ENCODE data around the gene TTC29.
A peak's percentile ranks its signal among the peaks of the same experiment; 100 is the strongest.

TTC29 gene

DNA sequence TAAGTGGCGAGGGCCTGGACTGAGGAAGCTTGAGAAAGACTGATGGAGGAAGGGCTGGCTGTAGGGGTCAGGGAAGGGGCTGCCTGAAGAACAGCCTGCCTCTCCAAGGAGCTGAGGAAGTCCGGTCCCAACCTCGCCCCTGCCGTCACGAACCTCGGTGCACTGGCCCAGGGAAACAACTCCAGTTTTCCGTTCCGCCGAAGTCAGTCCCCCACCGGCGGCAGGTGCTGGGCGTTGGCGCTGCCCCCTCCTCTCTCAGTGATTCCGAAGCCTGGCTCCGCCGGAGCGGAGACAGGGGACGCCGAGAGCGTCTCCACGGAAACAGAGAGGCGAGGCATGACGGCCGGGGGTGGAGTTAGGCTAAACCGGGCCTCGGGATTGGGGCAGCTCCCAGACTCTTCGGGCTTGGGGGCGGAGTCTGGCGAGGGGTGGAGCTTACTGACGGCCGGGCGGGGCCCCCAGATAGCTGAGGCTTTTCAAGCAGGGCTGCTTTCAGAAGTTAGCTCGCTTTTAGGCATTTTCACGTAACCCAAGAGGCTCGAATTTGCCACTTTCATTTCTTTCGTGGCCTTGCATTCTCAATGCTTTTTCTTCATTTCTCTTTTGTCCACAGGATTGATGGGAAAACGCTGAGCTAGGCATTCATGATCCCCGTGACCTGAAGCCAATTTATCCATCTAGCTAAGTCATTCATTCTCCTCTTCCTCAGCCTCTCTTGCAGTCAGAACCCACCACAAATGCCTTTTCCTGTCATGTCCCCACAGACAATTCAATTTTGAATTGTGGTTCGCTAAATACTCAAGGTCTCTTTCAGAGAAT is at the start of gene TTC29:
Gene TTC29 (minus strand): TSS at position 309 of the 819 bp plus-strand sequence. CDS start 5,969 bp downstream, outside the sequence.
- DNase-seq, result peak; percentile 91

DNA sequence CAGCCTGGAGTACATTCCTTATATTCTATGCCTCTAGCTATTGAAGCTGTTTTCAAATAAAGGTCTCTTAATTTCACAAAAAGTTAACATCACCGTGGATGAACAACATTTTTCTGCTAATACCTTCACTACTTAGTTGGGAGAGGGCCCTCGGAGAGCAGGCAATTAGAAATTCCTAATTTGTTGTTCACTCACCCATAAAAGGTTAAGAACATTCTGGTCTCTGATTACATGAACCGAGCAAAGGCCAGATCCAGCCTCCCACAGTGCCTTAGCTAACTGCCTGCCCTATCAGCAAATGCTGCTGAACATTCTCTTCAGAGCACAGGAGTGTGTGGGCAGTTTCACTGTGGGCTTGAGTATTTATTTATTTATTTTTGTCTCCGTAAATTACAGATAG is 36.0 kb upstream of the TTC29 start:
- DNase-seq, result no peak

- DNase-seq, result peak; percentile 28
Measured at GRCh38 chr4:146978641-146979040, 33.0 kb upstream of the TTC29 start.

- no peak for DNase-seq
Measured at GRCh38 chr4:146976145-146976544, 30.5 kb upstream of the TTC29 start.

GRCh38 chr4:146975527-146975926 is 29.9 kb upstream of the TTC29 start:
- DNase-seq, result peak; percentile 43

- DNase-seq, result no peak
Measured at GRCh38 chr4:146975036-146975435, 29.4 kb upstream of the TTC29 start.

GRCh38 chr4:146972036-146972435 is 26.4 kb upstream of the TTC29 start:
- DNase-seq, result no peak

- DNase-seq, result no peak
Measured at GRCh38 chr4:146969126-146969525, 23.5 kb upstream of the TTC29 start.

DNA sequence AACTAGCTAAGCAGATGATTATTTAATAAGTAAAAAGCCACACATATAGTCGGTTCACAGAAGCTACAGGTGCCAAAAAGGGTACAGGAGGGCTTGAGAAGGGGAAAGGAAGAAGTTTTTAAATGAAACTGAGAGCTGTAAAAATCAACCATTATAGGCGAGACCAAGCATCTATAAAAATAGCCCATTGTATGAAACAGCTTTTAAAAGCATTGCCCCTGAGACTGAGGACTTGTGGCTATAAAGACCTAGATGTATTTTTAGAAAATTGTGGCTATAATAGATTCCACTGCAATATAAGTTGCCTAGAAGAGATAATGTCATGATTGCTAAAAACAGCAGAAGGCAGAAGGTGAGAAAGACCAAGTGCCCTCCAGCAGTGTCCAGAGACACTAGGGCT is 15.0 kb upstream of the TTC29 start:
- no peak for DNase-seq

DNA sequence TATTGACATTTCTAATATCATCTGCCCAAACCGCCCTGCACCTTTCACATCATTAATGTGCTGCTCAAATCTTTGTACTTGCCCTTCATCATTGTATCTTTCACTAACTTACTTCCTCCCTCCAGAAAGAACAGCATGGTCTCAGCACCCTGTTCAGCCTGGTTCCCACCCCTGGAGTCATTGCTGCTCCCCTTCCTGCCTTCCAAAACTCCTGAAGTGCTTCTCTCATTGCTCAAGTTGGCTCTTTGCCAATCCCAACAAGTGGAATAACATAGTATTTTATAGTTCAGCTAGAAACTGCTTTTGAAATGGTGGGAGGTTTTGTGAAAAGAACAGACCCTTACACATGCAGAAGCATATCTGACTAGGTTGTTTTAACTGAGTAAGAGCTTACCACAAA is 14.0 kb upstream of the TTC29 start:
- no peak for DNase-seq

DNA sequence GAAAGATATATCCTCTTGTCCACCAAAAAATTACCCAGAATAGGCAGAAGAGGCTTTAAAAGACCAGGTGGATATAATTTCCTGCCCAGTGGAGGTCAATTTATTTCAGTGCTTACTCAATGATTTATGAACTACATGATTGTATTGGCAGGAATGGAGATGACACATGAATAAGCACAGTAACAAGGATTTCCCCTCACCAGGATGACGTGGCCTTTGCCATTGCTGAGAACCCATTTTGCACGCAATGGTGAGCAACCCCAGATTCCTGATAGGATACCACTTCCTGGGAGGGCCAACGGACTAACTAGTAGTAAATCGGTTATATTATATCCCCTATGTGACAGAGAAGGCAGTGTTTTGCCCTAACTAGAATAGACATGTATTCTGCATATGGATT is 11.6 kb upstream of the TTC29 start:
- no peak for DNase-seq

- no peak for DNase-seq
Measured at GRCh38 chr4:146952896-146953295, 7.2 kb upstream of the TTC29 start.

DNA sequence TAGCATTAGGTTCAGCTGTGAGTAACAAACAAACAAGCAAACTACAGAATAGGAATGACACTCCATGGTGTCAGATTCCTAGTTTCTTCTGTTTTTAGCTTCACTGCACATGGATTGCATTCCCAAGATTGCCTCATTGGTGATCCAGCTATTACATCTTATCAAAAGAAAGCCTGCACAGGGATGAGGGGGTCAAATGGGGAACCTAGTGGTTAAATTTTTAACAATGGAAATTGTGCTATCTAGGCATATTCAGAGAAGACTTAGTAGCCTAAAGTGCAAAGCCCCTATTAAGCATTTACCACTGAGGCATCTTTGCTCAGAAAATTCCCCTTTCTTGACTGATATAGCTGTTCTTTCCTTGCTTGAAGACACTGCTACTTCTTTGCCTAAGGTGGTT is 3.9 kb upstream of the TTC29 start:
- no peak for DNase-seq

DNA sequence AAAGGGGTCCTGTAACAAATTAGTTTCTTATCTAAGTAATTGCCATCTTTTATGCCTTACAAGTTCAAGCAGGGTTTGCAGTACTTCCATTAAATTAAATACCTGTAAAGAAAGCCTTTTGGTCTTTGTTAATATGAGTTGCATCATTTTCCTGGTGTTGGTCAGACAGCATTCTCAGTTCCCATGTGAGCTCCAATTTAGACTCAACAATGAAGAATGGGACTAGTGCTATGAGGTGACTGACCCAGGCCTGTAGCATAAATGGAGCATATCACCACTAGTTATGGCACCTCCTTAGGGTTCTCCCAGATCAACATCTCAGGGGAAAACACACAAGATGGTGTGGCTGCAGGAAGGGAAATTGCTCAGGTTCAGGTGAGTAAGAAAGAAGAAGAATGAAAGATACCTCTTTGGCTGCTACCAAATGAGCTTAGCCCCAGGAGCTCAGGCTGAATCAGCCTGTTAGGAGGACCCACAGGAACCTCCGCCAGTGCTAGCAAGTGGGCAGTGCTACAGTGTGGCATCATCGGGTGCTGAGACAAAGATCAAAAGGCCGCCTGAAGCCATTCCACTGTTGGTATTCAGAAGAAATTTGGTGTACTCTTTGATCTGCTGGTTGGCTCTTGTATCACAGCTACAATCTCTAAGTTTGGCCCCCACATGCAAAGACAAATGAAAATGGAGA is 1.8 kb downstream of the TTC29 start:
- no peak for DNase-seq

GRCh38 chr4:146932116-146932515 is 13.5 kb downstream of the TTC29 start:
- DNase-seq, result no peak

GRCh38 chr4:146930673-146931072 is 15.0 kb downstream of the TTC29 start:
- DNase-seq, result no peak

- DNase-seq, result no peak
Measured at GRCh38 chr4:146927695-146928094, 18.0 kb downstream of the TTC29 start.

GRCh38 chr4:146916479-146917076 is 29.1 kb downstream of the TTC29 start:
- DNase-seq, result peak; percentile 55

DNA sequence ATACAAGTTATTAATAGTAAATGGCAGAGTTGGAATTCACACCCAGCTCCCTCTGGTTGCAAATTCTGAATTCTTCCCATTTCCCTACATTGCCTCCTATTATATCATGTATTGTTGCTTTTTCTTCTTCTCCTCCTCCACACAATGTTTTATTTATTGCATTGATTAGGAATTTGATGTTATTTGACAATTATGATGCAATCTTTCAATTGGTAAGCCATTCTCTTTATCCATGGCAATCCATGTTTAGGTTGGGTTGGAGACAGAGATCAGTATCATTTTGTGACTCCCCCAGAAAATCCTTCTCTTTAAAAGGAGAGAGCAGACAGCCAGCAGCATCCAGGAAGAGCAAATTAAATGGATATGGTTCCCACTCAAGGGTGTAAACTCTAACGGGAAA is 30.5 kb downstream of the TTC29 start:
- DNase-seq, result no peak

DNA sequence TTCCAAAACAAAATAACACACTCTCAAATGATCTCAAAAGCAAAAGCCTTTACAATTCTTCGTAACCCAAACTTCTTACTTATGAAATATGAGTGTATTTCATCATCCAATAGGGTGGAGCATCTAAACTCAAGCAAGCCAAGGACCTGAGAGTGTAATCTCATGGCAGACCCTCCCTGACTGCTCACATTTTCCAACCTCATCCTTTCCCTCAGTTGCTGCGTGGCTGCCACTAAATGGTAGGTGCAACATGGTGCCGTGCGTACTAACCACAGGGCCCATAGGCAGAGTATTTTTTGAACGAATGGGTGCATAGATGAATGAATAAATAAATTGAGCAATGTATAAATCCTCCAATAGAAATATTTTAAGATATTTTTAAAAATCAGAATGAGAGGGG is 45.4 kb downstream of the TTC29 start:
- DNase-seq, result no peak

- DNase-seq, result no peak
Measured at GRCh38 chr4:146890301-146890700, 55.4 kb downstream of the TTC29 start.

DNA sequence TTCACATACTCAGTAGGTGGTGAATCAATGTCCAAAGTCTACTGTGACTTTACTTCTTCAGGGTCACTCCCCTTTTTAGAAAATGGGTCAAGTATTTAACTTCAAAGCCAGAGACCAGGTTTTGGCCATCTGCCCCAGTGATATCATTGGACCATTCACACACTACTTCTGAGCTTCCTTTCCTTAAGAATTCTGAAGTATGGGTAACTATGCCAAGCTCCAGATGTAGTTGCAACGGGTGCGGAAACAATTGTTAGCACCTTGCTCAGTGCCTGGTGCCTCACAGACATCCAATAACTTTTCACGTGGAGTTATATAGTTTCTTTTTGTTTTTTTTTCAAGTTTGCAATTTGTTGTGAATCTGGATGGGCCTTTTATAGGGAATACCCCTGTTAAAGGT is 62.6 kb downstream of the TTC29 start:
- DNase-seq, result no peak

- DNase-seq, result no peak
Measured at GRCh38 chr4:146857298-146857697, 88.4 kb downstream of the TTC29 start.

DNA sequence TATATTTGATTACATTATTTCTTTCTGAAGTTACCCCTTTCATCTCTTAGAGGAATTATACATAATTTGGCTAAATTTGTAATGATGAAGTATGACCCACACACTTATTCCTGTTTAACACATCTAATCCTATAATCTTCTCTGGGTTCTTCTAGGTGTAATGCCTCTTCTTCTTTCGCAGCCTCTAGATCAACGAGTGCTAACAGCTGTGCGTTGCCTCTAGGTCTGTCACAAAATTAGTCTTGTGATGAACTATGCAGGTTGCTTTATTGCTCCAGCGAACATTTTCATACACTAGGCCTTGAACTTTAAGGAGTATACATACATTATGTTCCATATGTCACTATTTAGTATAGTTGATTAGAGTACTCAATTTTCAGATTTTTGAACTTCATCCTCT is 89.9 kb downstream of the TTC29 start:
- no peak for DNase-seq
